ENCODE data around the gene SLC25A4. TPM values are rescaled to one million over a fixed set of nuclear protein-coding genes. Genes with fewer than 3 reads are reported as not detected.

SLC25A4 gene
- total and polyA plus RNA-seq, 2 of the 13 experiments (the other 11 are each of a cell fraction or from before 2014, with no cell fraction given): 30.3 to 42.1 TPM

DNA sequence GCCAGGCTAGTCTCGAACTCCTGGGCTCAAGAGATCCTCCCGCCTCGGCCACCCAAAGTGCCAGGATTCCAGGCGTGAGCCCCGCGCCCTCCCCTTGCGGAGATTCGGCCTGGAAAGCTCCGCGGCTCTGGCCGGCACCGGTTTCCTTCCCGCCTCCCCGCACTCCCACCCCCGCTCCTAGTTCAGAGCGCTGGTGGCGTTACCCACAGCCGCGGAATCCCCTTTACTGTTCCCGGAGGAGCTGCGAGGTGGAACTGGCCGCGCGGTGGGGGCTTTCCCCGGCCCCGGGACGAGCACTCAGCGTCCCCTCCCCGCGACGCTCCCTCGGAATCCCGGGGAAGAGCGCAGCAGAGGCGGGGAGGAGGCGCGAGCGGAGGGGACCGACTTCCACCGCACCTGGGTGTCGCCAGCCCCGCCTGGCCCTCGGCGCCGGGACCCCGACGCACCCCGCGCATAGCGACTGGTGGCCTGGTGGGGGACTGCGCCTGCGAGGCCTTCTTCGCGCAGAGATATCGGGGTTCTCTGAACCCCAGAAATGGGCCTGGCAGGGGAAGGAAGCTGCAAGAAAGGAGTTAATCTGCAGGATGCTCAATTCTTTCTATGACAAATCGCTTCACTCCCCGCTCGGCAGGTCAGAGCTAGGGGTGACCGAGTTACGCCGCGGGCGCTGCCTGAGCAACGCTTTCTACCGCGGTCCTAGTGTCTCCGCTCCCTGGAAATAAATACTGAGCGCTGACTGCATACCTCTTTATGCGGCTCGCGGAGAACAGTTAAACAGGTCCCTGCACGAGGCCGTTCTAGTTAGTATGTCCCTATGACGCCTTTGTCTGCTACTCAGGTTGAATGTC is 14.6 kb upstream of the SLC25A4 start (continued):
- TF ChIP-seq MYPOP (CRISPR knock-in tag; IDR thresholded peaks at IDR 0.05) (peak; percentile 47; the same call in 1 of the 2 replicates), ZNF687 (CRISPR knock-in tag; IDR thresholded peaks at IDR 0.05) (peak; percentile 44), PLRG1 (conservative IDR thresholded peaks at IDR 0.05) (no peak), ZFX (CRISPR knock-in tag; IDR thresholded peaks at IDR 0.05; ENCODE audit: low read depth) (0 out of 2 replicates have a peak, but pooled peaks have one; percentile 15), ZFP91 (CRISPR knock-in tag; IDR thresholded peaks at IDR 0.05; ENCODE audit: borderline replicate concordance) (peak; percentile 62; the same call in 1 of the 2 replicates), IRF1 (CRISPR knock-in tag; IDR thresholded peaks at IDR 0.05; ENCODE audit: low read depth) (no peak), ZKSCAN8 (CRISPR knock-in tag; IDR thresholded peaks at IDR 0.05; ENCODE audit: borderline replicate concordance) (0 out of 2 replicates have a peak, but pooled peaks have one; percentile 57)
